HG03521 (cell line): ENCODE data around the gene SS18L1.

Source experiments
- ATAC-seq: cut with Tn5 transposase; IDR thresholded peaks from one replicate; pipeline ENCODE4 v1.9.1; 2021; ENCODE audit warnings: mild to moderate bottlenecking, moderate library complexity; ENCODE audit not compliant: unreplicated experiment

The SS18L1 gene

DNA sequence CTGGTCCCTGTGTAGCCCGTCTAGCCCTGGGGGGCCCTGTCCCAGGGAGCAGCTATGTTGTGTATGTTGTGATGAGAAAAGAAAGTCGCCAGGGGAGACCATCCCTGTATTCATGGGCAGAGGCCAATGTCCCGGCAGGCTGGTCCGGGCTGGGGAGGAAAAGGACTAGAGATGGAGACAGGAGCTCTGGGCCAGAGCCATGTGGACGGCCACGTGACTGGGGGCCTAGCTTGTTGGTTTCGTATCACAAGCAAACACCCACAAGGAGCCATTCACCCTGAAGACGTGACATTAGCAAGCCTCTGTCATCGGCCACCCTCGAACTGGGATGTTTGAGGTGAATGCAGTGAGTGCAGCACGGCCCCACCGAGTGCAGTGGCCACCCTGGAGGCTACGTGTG, 79.4 kb downstream of the SS18L1 start:
- no peak for ATAC-seq

DNA sequence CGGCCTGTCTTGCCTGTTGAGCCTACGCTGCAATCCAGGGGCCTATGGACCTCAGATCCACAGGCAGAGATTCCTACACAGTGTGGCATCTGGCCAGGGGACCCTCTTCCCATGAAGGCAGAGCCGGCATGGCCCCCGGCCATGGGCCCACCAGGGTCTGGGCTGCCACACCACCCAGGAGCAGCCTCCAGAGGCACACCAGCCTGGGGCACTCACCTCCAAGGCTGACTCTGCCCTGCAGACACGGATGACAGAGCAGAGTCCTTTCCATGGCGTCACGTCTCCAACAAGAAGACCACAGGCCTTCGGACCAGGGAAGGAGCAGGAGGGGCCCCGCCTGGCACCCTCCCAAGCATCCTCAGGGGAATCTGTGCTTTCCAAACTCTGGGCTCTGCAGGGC, 80.0 kb downstream of the SS18L1 start:
- ATAC-seq = no peak

DNA sequence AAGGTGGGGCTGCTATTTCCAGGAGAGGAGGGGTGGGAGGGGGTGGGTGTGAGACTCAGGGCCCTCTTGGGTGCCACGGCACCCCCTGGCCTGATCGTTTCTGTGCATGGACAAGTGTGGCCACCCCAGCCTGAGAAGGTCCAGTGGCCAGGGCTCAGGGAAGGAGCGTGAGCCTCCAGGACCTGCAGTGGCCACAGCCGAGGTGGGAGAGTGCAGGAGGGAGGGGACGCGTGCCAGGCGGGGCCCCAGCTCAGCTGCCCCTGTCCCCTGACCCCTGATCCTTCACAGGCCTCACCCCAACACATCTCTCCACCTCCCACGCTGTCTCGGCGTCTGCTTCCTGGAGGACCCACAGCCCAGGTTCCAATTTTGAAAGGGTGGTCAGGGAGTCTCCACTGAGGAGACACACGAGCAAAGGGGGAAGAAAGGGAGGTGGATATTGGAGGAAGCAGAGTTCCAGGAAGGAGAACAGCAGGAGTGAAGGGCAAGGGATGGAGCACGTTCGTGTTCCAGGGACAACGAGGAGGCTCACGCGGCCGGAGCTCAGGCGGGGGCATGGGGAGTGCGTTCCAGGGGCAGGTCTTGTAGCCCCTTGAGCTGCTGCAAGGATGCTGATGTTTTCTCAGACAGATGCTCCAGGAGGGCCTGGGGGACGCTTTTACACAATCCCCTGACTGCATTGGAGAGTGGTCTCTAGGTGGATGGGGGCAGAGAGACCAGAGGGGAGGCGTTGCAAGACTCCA, 80.7 kb downstream of the SS18L1 start:
- no peak for ATAC-seq

DNA sequence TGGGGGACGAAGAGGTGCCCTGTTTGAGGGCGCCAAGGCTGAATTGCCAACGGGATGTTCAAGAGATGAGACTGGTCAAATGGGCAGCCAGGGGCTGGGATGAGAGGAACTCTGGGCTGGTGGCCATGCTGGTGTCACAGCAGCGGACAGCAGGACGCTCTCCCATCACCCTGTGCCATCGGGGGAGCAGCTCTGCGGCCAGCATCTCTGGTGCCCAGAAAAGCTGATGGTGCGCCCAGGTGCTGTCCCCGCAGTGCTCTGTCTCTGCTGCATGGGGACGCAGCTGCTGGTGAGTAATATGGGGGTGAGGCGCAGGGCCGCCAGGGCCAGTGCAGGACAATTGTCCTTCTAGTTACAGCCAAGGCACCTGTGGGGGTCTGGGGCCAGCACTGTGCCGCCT, 81.5 kb downstream of the SS18L1 start:
- ATAC-seq = no peak

DNA sequence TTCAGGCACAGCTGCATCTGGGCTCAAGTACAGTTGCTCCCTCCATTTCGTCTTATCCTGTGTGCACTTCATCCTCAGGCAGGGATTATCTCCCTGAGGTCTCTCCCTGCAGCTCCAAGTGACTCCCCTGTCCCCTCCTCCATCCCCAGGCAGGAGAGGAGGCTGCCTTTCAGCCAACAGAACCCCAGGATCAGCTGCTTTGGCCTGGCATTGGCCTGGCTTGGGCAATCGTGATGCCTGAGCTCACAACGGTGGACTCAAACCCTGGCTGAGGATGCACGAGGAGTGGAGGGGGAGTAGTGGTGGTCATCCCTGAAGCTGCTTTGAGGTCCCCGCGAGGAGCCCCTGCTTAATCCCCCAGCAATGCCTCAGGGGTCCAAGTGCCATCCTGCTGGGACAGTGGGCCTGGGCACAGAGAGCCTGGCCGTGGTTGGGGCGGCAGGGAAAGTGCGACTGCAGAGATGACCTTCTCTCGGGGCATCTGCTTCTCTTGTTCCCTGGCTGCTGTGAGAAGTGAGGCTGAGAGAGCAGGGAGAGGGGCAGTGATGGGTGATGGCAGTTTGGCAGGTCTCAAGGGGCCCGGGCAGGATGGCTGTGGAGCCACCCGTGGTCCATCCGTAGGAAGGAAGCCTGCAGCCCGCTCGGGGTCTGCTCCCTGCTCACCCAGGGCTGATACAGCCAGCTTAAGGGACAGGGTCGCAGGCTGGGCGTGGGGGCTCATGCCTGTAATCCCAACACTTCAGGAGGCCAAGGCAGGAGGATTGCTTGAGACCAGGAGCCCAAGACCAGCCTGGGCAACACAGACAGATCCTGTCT, 82.5 kb downstream of the SS18L1 start:
- ATAC-seq = no peak

DNA sequence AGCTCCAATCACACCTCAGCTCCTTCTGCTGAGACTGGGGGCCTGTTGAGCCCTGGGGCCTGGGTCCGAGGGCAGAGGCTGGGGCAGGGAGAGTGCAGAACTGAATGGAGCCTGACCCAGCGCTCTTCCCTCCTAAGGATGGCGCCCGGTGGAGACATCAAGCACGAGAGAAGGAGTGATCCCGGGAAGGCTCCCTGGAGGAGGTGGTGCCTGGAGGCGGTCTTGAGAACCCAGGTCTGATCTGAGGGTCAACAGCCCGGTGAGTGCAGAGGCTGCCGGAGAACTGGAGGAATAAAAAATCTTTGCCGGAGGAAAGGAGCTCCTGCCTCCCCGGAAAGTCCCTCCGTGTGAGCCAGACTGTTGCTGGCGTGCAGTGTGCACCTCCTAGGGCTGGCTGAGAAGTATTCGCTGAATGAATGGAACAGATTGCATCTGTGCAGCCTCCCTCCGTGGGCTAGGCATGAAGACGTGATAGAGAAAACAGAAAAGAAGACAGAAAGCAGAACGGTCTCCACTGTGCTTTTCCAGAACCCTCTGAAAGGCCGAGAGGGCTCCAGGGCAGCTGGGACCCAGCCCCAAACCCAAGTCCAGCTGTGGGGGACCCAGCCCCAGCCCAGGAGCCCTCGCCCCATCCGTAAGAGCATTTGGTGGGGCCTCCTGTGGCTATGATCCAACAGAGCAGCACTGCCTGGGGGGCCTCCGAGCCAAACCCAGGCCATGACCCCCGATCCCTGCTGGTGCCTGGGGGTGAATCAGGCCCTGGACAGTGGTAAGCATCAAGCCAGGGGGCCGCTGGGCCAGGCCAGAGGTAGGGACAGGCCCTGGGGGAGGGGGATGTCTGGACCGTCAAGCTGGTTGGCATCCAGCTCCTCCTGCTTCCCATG, 83.4 kb downstream of the SS18L1 start:
- ATAC-seq = no peak

DNA sequence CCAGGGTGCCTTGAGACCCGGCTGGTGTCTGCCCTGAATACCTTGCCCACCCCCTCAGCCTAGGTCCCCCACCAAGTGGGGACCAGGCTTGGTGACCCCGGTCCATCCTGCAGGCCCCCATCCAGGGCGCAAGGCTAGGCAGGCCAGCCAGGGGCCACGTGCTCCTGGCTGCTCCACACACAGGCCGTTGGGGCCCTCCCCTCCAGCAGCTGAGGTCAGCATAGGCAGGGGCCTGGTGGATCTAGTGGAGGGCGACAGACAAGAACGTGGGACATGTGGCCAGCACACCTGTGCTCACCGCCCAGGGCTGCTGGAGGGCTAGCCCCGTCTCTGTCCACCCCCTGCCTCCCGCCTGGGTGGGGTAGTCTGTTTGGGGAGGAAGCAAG, 84.0 kb downstream of the SS18L1 start:
- no peak for ATAC-seq

DNA sequence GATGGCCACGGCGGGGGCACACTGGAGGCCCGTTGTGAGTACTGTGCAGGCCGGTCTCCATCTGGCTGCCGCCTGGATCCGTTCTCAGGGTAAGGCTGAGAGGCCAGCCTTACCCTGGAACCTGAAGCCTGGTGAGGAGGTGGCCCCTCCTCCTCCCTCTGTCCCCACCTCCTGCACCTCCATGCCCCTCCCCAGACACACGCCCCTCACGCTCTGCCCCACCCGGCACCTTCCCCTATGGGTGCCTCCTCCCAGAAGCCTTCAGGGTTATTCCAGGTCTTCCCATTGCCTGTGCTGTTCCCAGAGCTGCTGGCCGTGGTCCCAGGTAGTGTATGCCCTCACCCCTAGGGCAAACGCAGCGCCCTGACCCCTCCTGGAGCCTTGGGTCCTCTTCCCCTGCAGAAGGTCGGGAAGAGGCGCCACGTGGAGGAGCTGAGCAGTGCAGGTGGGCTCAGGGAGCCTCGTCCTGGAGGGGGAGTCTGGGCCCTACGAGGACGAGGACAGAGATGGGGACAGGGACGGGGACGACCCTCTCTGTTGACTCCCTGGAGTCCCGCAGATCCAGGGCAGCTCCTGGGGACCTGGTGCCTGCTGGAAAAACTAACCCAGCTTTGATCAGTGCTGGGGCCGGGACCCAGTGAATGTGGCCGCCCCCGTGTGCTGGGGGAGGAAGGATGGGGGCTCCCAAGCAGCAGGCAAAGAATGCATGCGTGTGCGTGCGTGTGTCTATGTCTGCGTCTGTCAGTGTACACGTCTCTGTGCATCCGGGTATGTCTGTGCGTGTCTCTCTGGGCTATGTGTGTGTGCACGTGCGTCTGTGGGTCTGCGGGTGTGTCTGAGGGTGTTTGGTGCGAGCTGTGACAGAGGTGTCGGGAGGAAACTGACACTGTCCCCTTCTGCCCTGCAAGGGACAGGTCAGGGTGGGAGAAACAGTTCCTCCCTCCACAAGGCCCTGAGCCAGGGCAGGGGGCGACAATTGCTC, 84.7 kb downstream of the SS18L1 start:
- no peak for ATAC-seq

DNA sequence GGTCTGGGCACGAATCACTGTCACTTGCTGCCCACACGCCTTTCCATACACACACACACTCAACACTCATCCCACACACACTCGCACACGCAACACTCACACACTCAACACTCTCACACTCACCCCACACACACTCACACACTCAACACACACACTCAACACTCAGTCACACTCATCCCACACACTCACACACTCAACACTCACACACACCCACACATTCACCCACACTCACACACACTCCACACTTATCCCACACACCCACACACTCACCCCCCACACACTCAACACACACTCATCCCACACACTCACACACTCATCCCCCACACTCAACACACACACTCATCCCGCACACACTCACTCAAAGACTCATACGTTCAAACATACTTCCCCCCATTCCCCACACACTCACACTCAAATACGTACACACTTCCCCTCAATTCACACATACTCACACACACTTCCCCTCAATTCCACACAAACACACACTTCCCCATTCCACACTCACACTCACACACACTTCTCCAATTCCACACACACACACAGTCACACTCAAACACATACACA, 85.5 kb downstream of the SS18L1 start:
- ATAC-seq = no peak

DNA sequence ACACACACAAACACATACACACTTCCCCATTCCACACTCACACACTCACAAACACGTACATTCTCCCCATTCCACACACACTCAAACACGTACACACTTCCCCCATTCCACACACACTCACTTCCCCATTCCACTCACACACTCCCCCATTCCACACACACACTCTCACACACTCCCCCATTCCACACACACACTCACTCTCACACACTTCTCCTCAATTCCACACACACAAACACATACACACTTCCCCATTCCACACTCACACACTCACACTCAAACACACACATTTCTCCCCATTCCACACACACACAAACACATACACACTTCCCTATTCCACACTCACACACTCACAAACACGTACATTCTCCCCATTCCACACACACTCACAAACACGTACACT, 86.1 kb downstream of the SS18L1 start:
- no peak for ATAC-seq

DNA sequence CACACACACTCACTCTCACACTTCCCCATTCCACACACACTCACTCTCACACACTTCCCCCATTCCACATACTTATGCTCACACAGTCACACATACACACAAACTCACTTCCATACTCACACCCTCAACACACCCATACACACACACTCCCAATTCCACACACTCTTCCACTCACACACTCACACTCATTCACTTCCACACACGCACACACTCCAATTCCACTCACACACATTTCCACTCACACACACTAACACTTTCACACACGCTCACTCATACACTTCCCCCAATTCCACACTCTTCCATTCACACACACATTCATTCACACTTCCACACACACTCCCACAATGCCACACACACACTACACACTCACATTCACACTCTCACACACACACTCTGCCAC, 86.7 kb downstream of the SS18L1 start:
- no peak for ATAC-seq

DNA sequence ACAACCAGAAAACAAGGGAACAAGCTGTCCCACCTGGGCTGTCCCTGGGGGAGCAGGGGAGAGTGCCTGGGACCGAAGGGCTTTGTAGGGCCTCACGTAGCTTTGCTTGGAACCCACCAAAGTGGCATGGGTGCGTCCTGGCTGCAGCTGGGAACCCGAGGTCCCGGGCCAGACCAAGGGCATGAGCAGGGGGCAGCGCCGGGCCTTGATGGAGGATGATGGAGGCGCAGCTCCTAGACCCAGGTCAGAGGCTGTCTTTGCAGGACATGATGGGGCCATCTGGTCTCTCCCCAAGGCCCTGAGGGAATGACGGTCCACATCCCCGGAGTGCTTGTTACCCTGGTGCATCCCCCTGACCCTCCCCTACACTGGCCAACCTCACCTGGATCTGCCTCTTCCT, 87.1 kb downstream of the SS18L1 start:
- ATAC-seq = no peak

DNA sequence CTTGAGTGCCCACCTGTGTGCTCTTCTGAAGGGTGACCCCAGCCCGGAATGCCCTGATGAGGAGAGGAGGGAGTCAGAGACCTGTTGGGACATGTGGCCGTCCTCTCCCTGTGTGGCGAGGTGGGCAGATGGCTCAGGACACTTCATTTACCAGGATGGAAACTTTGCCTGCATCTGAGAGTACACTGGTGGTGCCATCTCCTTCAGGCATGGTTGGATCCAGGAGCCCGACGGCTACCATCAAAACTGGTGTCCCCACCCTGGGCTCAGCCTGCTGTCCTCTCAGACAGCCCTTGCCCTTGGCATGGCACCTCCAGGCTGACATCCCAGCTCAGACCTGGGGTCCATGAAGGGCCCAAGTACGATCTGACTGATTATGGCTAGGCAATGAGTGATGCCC, 87.7 kb downstream of the SS18L1 start:
- ATAC-seq = no peak
